Osteoblast (primary cell): ENCODE results near the gene GFRA1. TPM values are rescaled to one million over a fixed set of nuclear protein-coding genes. Genes with fewer than 3 reads are reported as not detected.

Experiments used
- DNase-seq: peaks from one replicate; pipeline ENCODE4 v3.0.0; 2011; ENCODE audit warnings: low spot score, mixed read lengths; ENCODE audit not compliant: insufficient read length; ENCODE audit errors: missing footprints
- H2AFZ ChIP-seq: 2 replicates; pipeline ENCODE4 v1.6.0; 2011; ENCODE audit warnings: mild to moderate bottlenecking, low read length
- H3K27ac ChIP-seq: 2 replicates; pipeline ENCODE4 v1.5.1; 2011; ENCODE audit warnings: mild to moderate bottlenecking, low read depth, low read length, moderate library complexity
- H3K27me3 ChIP-seq: 2 replicates; pipeline ENCODE4 v1.6.0; 2012; ENCODE audit warnings: mild to moderate bottlenecking, control low read depth, inconsistent platforms, low read length, moderate library complexity; ENCODE audit not compliant: insufficient read depth
- H3K36me3 ChIP-seq: 2 replicates; pipeline ENCODE4 v1.5.1; 2011; ENCODE audit warnings: mild to moderate bottlenecking, low read length, control low read depth, moderate library complexity; ENCODE audit not compliant: insufficient read depth
- H3K4me1 ChIP-seq: 2 replicates; pipeline ENCODE4 v1.5.1; 2011; ENCODE audit warnings: mild to moderate bottlenecking, low read length, control low read depth, moderate library complexity; ENCODE audit not compliant: insufficient read depth
- H3K4me2 ChIP-seq: 2 replicates; pipeline ENCODE4 v1.6.0; 2011; ENCODE audit warnings: mild to moderate bottlenecking, low read length; ENCODE audit not compliant: insufficient read depth
- H3K4me3 ChIP-seq: fragments of 200-600 bp; sonication (generic); 3 replicates; pipeline ENCODE4 v1.5.1; 2012; ENCODE audit warnings: mild to moderate bottlenecking, low read length, inconsistent platforms; ENCODE audit not compliant: insufficient read depth
- H3K79me2 ChIP-seq: 2 replicates; pipeline ENCODE4 v1.6.0; 2012; ENCODE audit warnings: mild to moderate bottlenecking, low read length, control low read depth, inconsistent platforms; ENCODE audit not compliant: insufficient read depth
- H3K9me3 ChIP-seq: 2 replicates; pipeline ENCODE4 v1.5.1; 2011; ENCODE audit warnings: low read depth, low read length, control low read depth
- H4K20me1 ChIP-seq: 2 replicates; pipeline ENCODE4 v1.6.0; 2012; ENCODE audit warnings: mild to moderate bottlenecking, low read length, control low read depth; ENCODE audit not compliant: insufficient read depth
- CTCF ChIP-seq: IDR thresholded peaks from 2 replicates; pipeline ENCODE4 v1.5.1; 2011; ENCODE audit warnings: mild to moderate bottlenecking, low read depth, low read length, moderate library complexity; ENCODE audit errors: extremely low read depth
- total RNA-seq: library from RNA; depleted of rRNA; stranded (reverse); fragments of >200 nt; gene quantifications from 2 replicates; pipeline ENCODE4 v1.2.3, GENCODE V29; 2012

GFRA1 gene
- total RNA-seq, 1 donor, result 76.0 TPM

- no peak for DNase-seq
- H3K9me3 ChIP-seq, result peaks cover 3% of the 10 kb centered on the region
- TF ChIP-seq CTCF, result no peak
Measured at GRCh38 chr10:116011929-116012328, 261.1 kb downstream of the GFRA1 start.

GRCh38 chr10:116007256-116007891, 265.6 kb downstream of the GFRA1 start:
- H3K79me2 ChIP-seq, result no peaks in the 10 kb centered on the region
- H3K36me3 ChIP-seq, result no peaks in the 10 kb centered on the region
- H3K27ac ChIP-seq, result no peak overlapping the region
- no peak overlapping the region for H3K4me2 ChIP-seq
- H3K9me3 ChIP-seq, result peaks cover 3% of the 10 kb centered on the region
- no peaks in the 10 kb centered on the region for H4K20me1 ChIP-seq
- TF ChIP-seq CTCF, result no peak
- H3K4me1 ChIP-seq, result no peaks in the 10 kb centered on the region
- no peaks in the 10 kb centered on the region for H3K27me3 ChIP-seq
- H3K4me3 ChIP-seq, result no peak overlapping the region
- H2AFZ ChIP-seq, result no peak overlapping the region
- no peak for DNase-seq

More at GRCh38 chr10:116011929-116012328, 261.1 kb downstream of the GFRA1 start:
- H3K4me1 ChIP-seq, result no peaks in the 10 kb centered on the region
- no peak overlapping the region for H3K27ac ChIP-seq
- no peaks in the 10 kb centered on the region for H4K20me1 ChIP-seq
- H3K79me2 ChIP-seq, result no peaks in the 10 kb centered on the region
- H2AFZ ChIP-seq, result no peak overlapping the region
- H3K36me3 ChIP-seq, result no peaks in the 10 kb centered on the region
- no peaks in the 10 kb centered on the region for H3K27me3 ChIP-seq
- H3K4me3 ChIP-seq, result no peak overlapping the region
- H3K4me2 ChIP-seq, result no peak overlapping the region

Other genes starting within 250 kb of the GFRA1 start
- gene CCDC172, start 51.2 kb upstream of the GFRA1 start, total RNA-seq, result not detected in 2 replicates
- 0.59 and 0.72 TPM in 2 replicates for gene PNLIPRP3, start 154.6 kb upstream of the GFRA1 start, total RNA-seq